Activated CD4-positive, alpha-beta T cell treated with anti-CD3 and anti-CD28 coated beads, Interleukin-2, amount 10 ng/mL, durations not matched to agents 24 days and 14 days (primary cell): Measurements from ENCODE around the gene PSMG4. TPM values are rescaled to one million over a fixed set of nuclear protein-coding genes. Genes with fewer than 3 reads are reported as not detected.

ENCODE experiments used
- DNase-seq: peaks from one replicate; pipeline ENCODE4 v3.0.0; 2022
- H3K27ac Mint-ChIP-seq: one replicate; pipeline ENCODE4 v1.8.0; 2022; ENCODE audit warnings: mild to moderate bottlenecking, mixed read lengths
- H3K27me3 Mint-ChIP-seq: one replicate; pipeline ENCODE4 v1.8.0; 2022; ENCODE audit warnings: mixed read lengths
- H3K36me3 Mint-ChIP-seq: one replicate; pipeline ENCODE4 v1.8.0; 2022; ENCODE audit warnings: low read depth, mild to moderate bottlenecking, mixed read lengths
- H3K4me1 Mint-ChIP-seq: one replicate; pipeline ENCODE4 v1.8.0; 2021; ENCODE audit warnings: mixed read lengths
- H3K4me3 Mint-ChIP-seq: one replicate; pipeline ENCODE4 v1.8.0; 2022; ENCODE audit warnings: mild to moderate bottlenecking, moderate library complexity, mixed read lengths
- H3K9me3 Mint-ChIP-seq: one replicate; pipeline ENCODE4 v1.8.0; 2021; ENCODE audit warnings: mixed read lengths
- intact Hi-C: fragments of 100-400 bp; cut with micrococcal nuclease; formaldehyde crosslinking; loops from one replicate; pipeline ENCODE4 v1.15.1; 2023
- total RNA-seq: library from RNA; stranded (reverse); gene quantifications from 2 replicates; pipeline ENCODE4 v1.2.3, GENCODE V29; 2022

The PSMG4 gene
- total RNA-seq, 1 donor from 2014 or later = 35.6 TPM

GRCh38 chr6:3226481-3227362 is 32.0 kb upstream of the PSMG4 start:
- peak overlapping the region; percentile 51 for H3K27ac Mint-ChIP-seq
- H3K9me3 Mint-ChIP-seq = peaks cover 6% of the 10 kb centered on the region

DNA sequence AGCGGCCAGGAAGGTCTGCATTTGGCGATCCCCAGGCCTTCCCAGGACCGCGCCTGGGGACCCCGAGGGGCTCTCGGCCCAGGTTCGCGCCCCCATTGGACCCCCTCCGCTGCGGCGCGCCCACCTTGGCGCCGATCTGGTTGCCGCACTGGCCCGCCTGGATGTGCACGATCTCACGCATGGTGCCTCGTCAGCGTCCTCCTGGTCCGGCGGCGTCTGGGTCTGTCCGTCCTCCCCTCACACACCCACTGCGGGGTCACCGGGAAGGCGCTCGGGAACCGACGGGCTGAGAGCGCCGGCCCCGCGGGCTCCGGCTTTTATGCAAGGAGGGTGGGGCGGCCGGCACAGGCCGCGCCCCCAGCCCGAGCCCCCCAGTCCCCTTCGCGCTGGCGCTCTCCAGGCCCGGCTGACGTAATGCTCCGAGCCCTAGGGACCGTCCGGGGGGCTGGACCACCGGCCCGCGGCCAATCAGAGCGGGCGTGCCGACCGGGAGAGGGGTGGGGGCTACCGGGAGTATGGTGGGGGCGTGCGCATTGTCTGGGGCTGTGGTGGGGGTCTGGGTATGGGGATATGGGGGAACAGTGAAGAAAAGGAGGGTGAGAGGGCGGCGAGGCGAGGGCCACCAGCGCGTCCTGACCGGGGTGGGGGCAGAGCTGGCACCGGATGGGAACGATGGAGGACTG is 31.2 kb upstream of the PSMG4 start, which contains the start of gene TUBB2B:
Gene TUBB2B (minus strand): TSS at position 291 of the 683 bp plus-strand sequence. CDS start 110 bp downstream, at position 181.
- Mint-ChIP-seq H3K36me3 (peaks cover 5% of the 10 kb centered on the region), H3K4me1 (peaks cover 26% of the 10 kb centered on the region), H3K27ac (peak within 1 kb of the TSS; percentile 51), H3K9me3 (no peaks in the 10 kb centered on the region), H3K4me3 (peak within 1 kb of the TSS; percentile 85), H3K27me3 (peaks cover 72% of the 10 kb centered on the region)
- DNase-seq = peak; percentile 63
- intact Hi-C loops = loop anchor here (2.0 to 10.0 kb wide), 4 partner anchors 19 to 1843 kb away; partner anchors contain the start of genes FOXF2 and SLC22A23

More at GRCh38 chr6:3226481-3227362, 32.0 kb upstream of the PSMG4 start:
- intact Hi-C loops = loop anchor here (2.0 to 10.0 kb wide), 3 partner anchors 64 to 1842 kb away; partner anchors contain the start of genes FOXF2 and SLC22A23
- Mint-ChIP-seq H3K27me3 (peaks cover 69% of the 10 kb centered on the region), H3K4me3 (peak overlapping the region; percentile 84), H3K4me1 (peaks cover 26% of the 10 kb centered on the region), H3K36me3 (peaks cover 7% of the 10 kb centered on the region)
- DNase-seq = peak; percentile 73

- Mint-ChIP-seq H3K27me3 (peaks cover 78% of the 10 kb centered on the region), H3K36me3 (peaks cover 5% of the 10 kb centered on the region), H3K4me1 (peaks cover 26% of the 10 kb centered on the region), H3K4me3 (peak overlapping the region; percentile 85), H3K27ac (no peak overlapping the region), H3K9me3 (no peaks in the 10 kb centered on the region)
- DNase-seq = peak; percentile 68
- intact Hi-C loops = loop anchor here (2.0 to 10.0 kb wide), 3 partner anchors 19 to 1843 kb away; partner anchors contain the start of genes FOXF2 and SLC22A23
Measured at GRCh38 chr6:3228046-3228671, 30.6 kb upstream of the PSMG4 start.

GRCh38 chr6:3228771-3229565 is 29.8 kb upstream of the PSMG4 start:
- Mint-ChIP-seq H3K9me3 (no peaks in the 10 kb centered on the region), H3K27ac (peak overlapping the region; percentile 64), H3K4me3 (peak overlapping the region; percentile 85), H3K27me3 (peaks cover 79% of the 10 kb centered on the region), H3K4me1 (peaks cover 26% of the 10 kb centered on the region), H3K36me3 (peaks cover 5% of the 10 kb centered on the region)
- intact Hi-C loops = loop anchor here (2.0 to 10.0 kb wide), 3 partner anchors 20 to 1844 kb away; partner anchors contain the start of genes FOXF2 and SLC22A23
- DNase-seq = peak; percentile 78

GRCh38 chr6:3229566-3230178 is 29.1 kb upstream of the PSMG4 start:
- Mint-ChIP-seq H3K4me3 (peak overlapping the region; percentile 85), H3K4me1 (peaks cover 26% of the 10 kb centered on the region), H3K9me3 (no peaks in the 10 kb centered on the region), H3K27ac (no peak overlapping the region), H3K27me3 (peaks cover 78% of the 10 kb centered on the region), H3K36me3 (peaks cover 5% of the 10 kb centered on the region)
- peak; percentile 78 for DNase-seq
- intact Hi-C loops = loop anchor here (2.0 to 10.0 kb wide), 5 partner anchors 21 to 1845 kb away; partner anchors contain the start of genes FOXF2 and SLC22A23

- Mint-ChIP-seq H3K9me3 (no peaks in the 10 kb centered on the region), H3K27me3 (peaks cover 81% of the 10 kb centered on the region), H3K4me3 (no peak overlapping the region), H3K27ac (no peak overlapping the region), H3K4me1 (peaks cover 26% of the 10 kb centered on the region), H3K36me3 (peaks cover 5% of the 10 kb centered on the region)
- intact Hi-C loops = loop anchor here (2.0 to 5.0 kb wide), 2 partner anchors 20 to 1618 kb away; no protein-coding TSS in a partner anchor
- DNase-seq = no peak
Measured at GRCh38 chr6:3230256-3230882, 28.4 kb upstream of the PSMG4 start.

GRCh38 chr6:3230900-3231246 is 27.9 kb upstream of the PSMG4 start:
- no peak overlapping the region for H3K27ac Mint-ChIP-seq
- no peaks in the 10 kb centered on the region for H3K9me3 Mint-ChIP-seq
- H3K27me3 Mint-ChIP-seq = peaks cover 81% of the 10 kb centered on the region
- intact Hi-C loops = loop anchor here (2.0 to 5.0 kb wide), 2 partner anchors 20 to 1619 kb away; no protein-coding TSS in a partner anchor
- DNase-seq = no peak
- H3K36me3 Mint-ChIP-seq = peaks cover 5% of the 10 kb centered on the region
- peaks cover 26% of the 10 kb centered on the region for H3K4me1 Mint-ChIP-seq
- H3K4me3 Mint-ChIP-seq = peak overlapping the region; percentile 24

DNA sequence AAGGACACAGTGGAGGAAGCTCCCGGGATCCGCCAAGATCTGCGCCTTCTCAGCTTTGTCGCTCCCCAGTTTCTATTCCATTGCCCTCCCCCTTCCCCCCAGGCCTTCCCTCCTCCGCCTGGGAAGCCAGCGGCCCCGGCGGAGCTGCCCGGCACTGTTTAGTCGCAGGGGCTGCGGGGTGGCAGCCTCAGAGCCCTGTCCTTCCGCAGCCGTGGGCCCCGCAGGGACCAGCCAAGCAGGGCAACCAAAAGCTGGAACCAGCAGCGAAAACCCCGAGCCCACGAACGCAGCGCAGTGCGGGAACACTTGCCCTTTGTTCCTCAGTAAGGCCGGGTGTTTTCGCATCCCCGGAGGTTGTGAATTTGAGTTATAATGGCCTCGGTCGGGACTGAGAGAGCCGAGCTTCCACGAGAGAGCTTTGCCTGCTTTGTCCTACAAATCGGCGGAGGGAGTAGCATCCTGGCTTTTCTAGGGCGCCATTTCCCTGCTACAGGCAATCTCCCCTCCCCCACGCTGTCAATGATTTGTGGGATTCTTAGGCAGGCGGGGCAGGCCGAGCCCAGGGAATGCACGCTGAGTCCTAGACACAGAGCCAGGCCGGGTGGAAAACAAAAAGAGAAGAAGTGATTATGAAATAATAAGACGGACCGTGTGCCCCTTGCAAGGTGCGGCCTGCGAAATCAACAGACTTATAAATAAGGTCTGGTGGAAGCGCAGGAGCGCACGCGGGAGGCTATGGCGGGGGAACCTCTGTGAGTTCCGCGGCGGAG is 27.3 kb upstream of the PSMG4 start:
- no peaks in the 10 kb centered on the region for H3K9me3 Mint-ChIP-seq
- no peak for DNase-seq
- intact Hi-C loops = loop anchor here (2.0 to 5.0 kb wide), 2 partner anchors 19 to 1619 kb away; no protein-coding TSS in a partner anchor
- peak overlapping the region; percentile 47 for H3K4me3 Mint-ChIP-seq
- H3K27ac Mint-ChIP-seq = no peak overlapping the region
- peaks cover 81% of the 10 kb centered on the region for H3K27me3 Mint-ChIP-seq
- H3K4me1 Mint-ChIP-seq = peaks cover 26% of the 10 kb centered on the region
- peaks cover 5% of the 10 kb centered on the region for H3K36me3 Mint-ChIP-seq

DNA sequence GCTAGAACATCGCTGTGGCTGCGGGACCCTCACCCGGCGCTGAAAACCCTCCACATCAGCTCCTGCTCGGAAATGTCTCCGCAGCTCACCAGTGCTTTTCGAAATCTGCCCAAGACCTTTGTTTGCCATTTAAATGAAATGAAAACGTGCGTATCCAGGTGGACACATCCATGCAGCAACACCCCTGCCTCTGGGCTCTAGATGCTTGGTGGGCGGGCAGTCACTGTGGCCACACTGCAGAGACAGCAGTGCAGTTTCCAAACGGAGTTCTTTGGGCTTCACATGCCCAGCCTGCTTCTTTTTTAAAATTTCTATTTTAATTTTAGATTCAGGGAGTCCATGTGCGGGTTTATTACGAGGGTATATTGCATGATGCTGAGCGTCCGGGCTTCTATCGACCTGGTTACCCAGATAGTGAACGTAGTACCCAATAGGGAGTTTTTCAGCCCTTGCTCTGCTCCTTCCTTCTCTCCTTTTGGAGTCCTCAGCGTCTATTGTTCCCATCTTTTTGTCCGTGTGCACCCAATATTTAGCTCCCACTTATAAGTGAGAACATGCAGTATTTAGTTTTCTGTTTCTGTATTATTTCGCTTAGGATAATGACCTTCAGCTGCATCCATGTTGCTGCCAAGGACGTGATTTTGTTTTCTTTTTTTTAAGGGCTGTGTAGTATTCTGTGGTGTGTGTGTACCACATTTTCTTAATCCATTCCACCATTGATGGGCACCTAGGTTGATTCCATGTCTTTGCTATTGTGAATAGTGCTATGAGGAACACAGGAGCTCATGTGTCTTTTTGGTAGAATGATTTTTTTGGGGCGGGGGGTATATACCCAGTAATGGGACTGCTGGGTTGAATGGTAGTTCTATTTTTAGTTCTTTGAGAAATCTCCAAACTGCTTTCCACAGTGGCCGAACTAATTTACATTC is 26.5 kb upstream of the PSMG4 start:
- Mint-ChIP-seq H3K27ac (no peak overlapping the region), H3K36me3 (peaks cover 5% of the 10 kb centered on the region), H3K4me3 (no peak overlapping the region), H3K9me3 (no peaks in the 10 kb centered on the region), H3K4me1 (peaks cover 23% of the 10 kb centered on the region), H3K27me3 (peaks cover 81% of the 10 kb centered on the region)
- DNase-seq = no peak
- intact Hi-C loops = loop anchor here (5.0 kb wide), 1 partner anchor 1620 kb away; no protein-coding TSS in a partner anchor

DNA sequence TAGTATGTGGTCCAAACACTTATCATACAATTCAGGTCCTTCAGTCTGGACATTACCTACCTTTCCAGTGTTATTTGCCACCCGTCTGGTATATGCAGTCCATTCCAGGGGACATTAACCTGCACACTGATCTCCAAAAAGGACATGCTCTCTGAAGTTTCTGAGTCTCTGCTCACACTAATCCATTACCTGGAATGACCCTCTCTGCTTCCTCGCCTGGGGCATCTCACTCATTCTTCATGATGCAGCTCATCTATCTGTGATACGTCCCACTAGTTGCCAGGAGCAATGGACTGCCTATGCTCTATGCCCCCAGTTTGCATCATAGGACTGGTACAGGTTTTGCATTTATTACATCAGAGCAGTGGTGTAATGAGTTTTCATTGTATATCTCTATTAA is 25.4 kb upstream of the PSMG4 start:
- no peak overlapping the region for H3K27ac Mint-ChIP-seq
- H3K4me3 Mint-ChIP-seq = no peak overlapping the region
- no peaks in the 10 kb centered on the region for H3K9me3 Mint-ChIP-seq
- H3K27me3 Mint-ChIP-seq = peaks cover 84% of the 10 kb centered on the region
- H3K36me3 Mint-ChIP-seq = peaks cover 5% of the 10 kb centered on the region
- intact Hi-C loops = loop anchor here (5.0 kb wide), 1 partner anchor 1621 kb away; no protein-coding TSS in a partner anchor
- peaks cover 20% of the 10 kb centered on the region for H3K4me1 Mint-ChIP-seq
- DNase-seq = no peak
